HepG2 (cell line): ENCODE results near the gene KRT34. TPM values are rescaled to one million over a fixed set of nuclear protein-coding genes. Genes with fewer than 3 reads are reported as not detected.

Experiments used
- ATAC-seq: fragments of 200-7000 bp; cut with Tn5 transposase; 3 replicates; pipeline ENCODE4 v1.9.1; 2020; ENCODE audit warnings: mild to moderate bottlenecking, moderate library complexity
- BruUV-seq: library from RNA; stranded (reverse); fragments of 400-500 nt; replicated peaks from 2 replicates; lab custom pipeline; 2021; lab: Mats Ljungman, UMichigan
- CTCF ChIA-PET: fragments of 300-600 bp; formaldehyde crosslinking; extraction: SDS; loops from one replicate; lab custom pipeline; 2021; ENCODE audit warnings: low total read pairs, inconsistent platforms, low intra/inter-chr PET ratio; lab: Yijun Ruan, JAX
- POLR2A ChIA-PET: fragments of 350-600 bp; sonication (Branson Sonifier 250); formaldehyde crosslinking; loops from one replicate; lab custom pipeline; 2020; ENCODE audit warnings: antibody characterized with exemption, inconsistent platforms; lab: Yijun Ruan, JAX
- DNase-seq: peaks from one replicate; pipeline ENCODE4 v3.0.0-alpha.2; 2015; ENCODE audit warnings: low spot score
- FAIRE-seq: peaks from 3 replicates; lab custom pipeline; 2011; peaks lifted over from hg19 to GRCh38; lab: Jason Lieb, UNC
- H2AFZ ChIP-seq: one replicate; pipeline ENCODE4 v1.6.1; 2011; ENCODE audit warnings: low read length, inconsistent platforms
- H3K27ac ChIP-seq: fragments of 300-600 bp; 3 replicates; pipeline ENCODE4 v1.8.0; 2011; ENCODE audit warnings: mixed run types, mild to moderate bottlenecking, mixed read lengths, low read length, inconsistent platforms; ENCODE audit not compliant: insufficient read depth; ENCODE audit errors: extremely low read length
- H3K27me3 ChIP-seq, 2 experiments: fragments of 200-600 bp in 1 of 2; 2 replicates in 1 of 2; 3 replicates in 1 of 2; pipeline versions ENCODE4 v1.6.0 to v1.8.0; 2011; ENCODE audit warnings: low read length in 2 of 2, mild to moderate bottlenecking in 2 of 2, moderate library complexity in 2 of 2, inconsistent platforms in 1 of 2; ENCODE audit not compliant: insufficient read depth in 2 of 2, control insufficient read depth in 1 of 2
- H3K36me3 ChIP-seq, 2 experiments: fragments of 200-600 bp in 1 of 2; replicated peaks in 1 of 2; 2 replicates in 1 of 2; 3 replicates in 1 of 2; pipeline versions ENCODE4 v1.5.1 to v1.8.0; 2011; ENCODE audit warnings: low read length in 2 of 2, inconsistent platforms in 1 of 2; ENCODE audit not compliant: insufficient read depth in 2 of 2, control insufficient read depth in 1 of 2
- H3K4me1 ChIP-seq: 2 replicates; pipeline ENCODE4 v1.5.1; 2012; ENCODE audit warnings: low read length, inconsistent platforms; ENCODE audit not compliant: insufficient read depth
- H3K4me2 ChIP-seq: 2 replicates; pipeline ENCODE4 v1.6.0; 2011; ENCODE audit warnings: low read depth, low read length, inconsistent platforms
- H3K4me3 ChIP-seq, 3 experiments: fragments of 200-600 bp in 1 of 3; sonication (generic), shearing (Covaris generic) in 1 of 3; replicated peaks in 1 of 3; 2 replicates each; pipeline ENCODE4 v1.5.1; 2011 to 2016; ENCODE audit warnings: low read length in 3 of 3, inconsistent platforms in 2 of 3, low read depth in 2 of 3, mild to moderate bottlenecking in 2 of 3, control low read depth in 1 of 3, mixed read lengths in 1 of 3; ENCODE audit not compliant: insufficient read depth in 1 of 3
- H3K79me2 ChIP-seq: one replicate; pipeline ENCODE4 v1.6.1; 2011; ENCODE audit warnings: low read length, inconsistent platforms; ENCODE audit not compliant: insufficient read depth
- H3K9ac ChIP-seq: 2 replicates; pipeline ENCODE4 v1.6.0; 2011; ENCODE audit warnings: mild to moderate bottlenecking, low read depth, low read length, inconsistent platforms; ENCODE audit not compliant: insufficient read depth
- H3K9me3 ChIP-seq: 2 replicates; pipeline ENCODE4 v1.5.1; 2012; ENCODE audit warnings: mild to moderate bottlenecking, low read length
- H4K20me1 ChIP-seq: 2 replicates; pipeline ENCODE4 v1.6.0; 2011; ENCODE audit warnings: inconsistent platforms, mild to moderate bottlenecking, low read length, moderate library complexity; ENCODE audit not compliant: insufficient read depth
- EED ChIP-seq: sonication (generic); formaldehyde crosslinking; IDR thresholded peaks from 2 replicates; pipeline ENCODE4 v1.5.0; 2020; ENCODE audit warnings: mild to moderate bottlenecking, missing genetic modification reagents
- ELK4 ChIP-seq: sonication (generic); formaldehyde crosslinking; IDR thresholded peaks from 2 replicates; pipeline ENCODE4 v1.9.0; 2021; ENCODE audit warnings: missing genetic modification reagents, borderline replicate concordance
- GATAD1 ChIP-seq: IDR thresholded peaks from 2 replicates; pipeline ENCODE4 v1.6.1; 2016; ENCODE audit warnings: missing genetic modification reagents, missing compliant biosample characterization
- MLLT10 ChIP-seq: sonication (generic); formaldehyde crosslinking; IDR thresholded peaks from 2 replicates; pipeline ENCODE4 v1.4.0; 2020; ENCODE audit warnings: missing genetic modification reagents
- MTF1 ChIP-seq: sonication (generic); formaldehyde crosslinking; IDR thresholded peaks from 2 replicates; pipeline ENCODE4 v1.5.0; 2020; ENCODE audit warnings: missing genetic modification reagents
- REPIN1 ChIP-seq: sonication (generic); formaldehyde crosslinking; IDR thresholded peaks from 2 replicates; pipeline ENCODE4 v1.8.0; 2022; ENCODE audit warnings: missing genetic modification reagents, low read depth, mild to moderate bottlenecking, borderline replicate concordance
- RFXAP ChIP-seq: sonication (generic); formaldehyde crosslinking; IDR thresholded peaks from 2 replicates; pipeline ENCODE4 v1.4.0; 2020; ENCODE audit warnings: missing genetic modification reagents, borderline replicate concordance
- SMYD3 ChIP-seq: sonication (generic); formaldehyde crosslinking; IDR thresholded peaks from 2 replicates; pipeline ENCODE4 v1.8.1; 2023; ENCODE audit warnings: mild to moderate bottlenecking, missing genetic modification reagents
- SRF ChIP-seq: IDR thresholded peaks from 2 replicates; pipeline ENCODE4 v1.6.1; 2011; ENCODE audit warnings: mild to moderate bottlenecking, low read depth, low read length, moderate library complexity
- ZBTB3 ChIP-seq: sonication (generic); formaldehyde crosslinking; IDR thresholded peaks from 2 replicates; pipeline ENCODE4 v1.4.0; 2020; ENCODE audit warnings: low read depth, mild to moderate bottlenecking, moderate library complexity, missing genetic modification reagents, borderline replicate concordance
- ZBTB46 ChIP-seq: sonication (generic); formaldehyde crosslinking; IDR thresholded peaks from 2 replicates; pipeline ENCODE4 v1.4.0; 2020; ENCODE audit warnings: mild to moderate bottlenecking, missing genetic modification reagents, borderline replicate concordance
- ZMYM4 ChIP-seq: sonication (generic); formaldehyde crosslinking; IDR thresholded peaks from 2 replicates; pipeline ENCODE4 v1.8.1; 2023; ENCODE audit warnings: mild to moderate bottlenecking, missing genetic modification reagents
- ZNF362 ChIP-seq: sonication (generic); formaldehyde crosslinking; IDR thresholded peaks from 2 replicates; pipeline ENCODE4 v1.4.0; 2020; ENCODE audit warnings: missing genetic modification reagents, mild to moderate bottlenecking, borderline replicate concordance
- ZNF577 ChIP-seq: sonication (generic); formaldehyde crosslinking; IDR thresholded peaks from 2 replicates; pipeline ENCODE4 v1.4.0; 2020; ENCODE audit warnings: mild to moderate bottlenecking, low read depth, missing genetic modification reagents, borderline replicate concordance
- WGBS: methylation state at CpG from one replicate; pipeline ENCODE4 v1.1.6; 2017; ENCODE audit warnings: low lambda C conversion rate; 5-methylcytosine and 5-hydroxymethylcytosine counted together
- in situ Hi-C: cut with HindIII; loops from 2 replicates; pipeline ENCODE4 v1.10.0; 2017; ENCODE audit warnings: low pct_unique_long_range_greater_than_20kb; ENCODE audit not compliant: extremely low pct_ligation_motif_present
- intact Hi-C: fragments of 100-400 bp; cut with micrococcal nuclease; formaldehyde crosslinking; loops from one replicate; pipeline ENCODE4 v1.10.0; 2022; ENCODE audit not compliant: unreplicated experiment
- polyA plus RNA-seq, 8 experiments: library from polyadenylated mRNA; depleted of rRNA in 3 of 8; stranded (reverse) in 7 of 8; unstranded in 1 of 8; fragments of >200 nt; fragmentation: Illumina TruSeq in 4 of 8; extraction: Trizol in 4 of 8; gene quantifications; 2 replicates each; pipeline versions ENCODE4 v1.2.1 to v1.2.3, GENCODE V29; 2011 to 2016; ENCODE audit warnings: low read depth in 4 of 8, missing spikeins in 1 of 8, mixed read lengths in 1 of 8; ENCODE audit not compliant: insufficient read depth in 1 of 8
- total RNA-seq, 5 experiments: library from RNA; depleted of rRNA; stranded (reverse); fragments of >200 nt; fragmentation: Illumina TruSeq; extraction: Trizol; gene quantifications; 2 replicates each; pipeline ENCODE4 v1.2.3, GENCODE V29; 2016; ENCODE audit warnings: low read depth in 1 of 5

KRT34 gene
- total and polyA plus RNA-seq, 2 of the 13 experiments (the other 11 are each of a cell fraction or from before 2014, with no cell fraction given) = not detected

- Histone ChIP-seq H3K4me2 (no peak overlapping the region), H3K27me3 (peaks cover 0 to 7% of the 10 kb centered on the region in 2 experiments; a peak in 3 of 5 replicates), H3K4me1 (no peaks in the 10 kb centered on the region), H3K4me3 (no peak overlapping the region), H4K20me1 (no peaks in the 10 kb centered on the region), H3K9ac (no peak overlapping the region), H3K9me3 (no peaks in the 10 kb centered on the region), H3K79me2 (no peaks in the 10 kb centered on the region), H2AFZ (no peak overlapping the region), H3K36me3 (no peaks in the 10 kb centered on the region), H3K27ac (no peak overlapping the region)
- intact Hi-C loops (no loop called here), in situ Hi-C loops (no loop called here)
- DNase-seq = no peak
- WGBS = 31% methylated on average over 7 of the region's 7 CpGs
- no peak for FAIRE-seq
- BruUV-seq = no TSS peak
- CTCF ChIA-PET = no interaction called here
- POLR2A ChIA-PET = no interaction called here
- no peak for ATAC-seq
- TF ChIP-seq SMYD3 (CRISPR knock-in tag) (no peak), RFXAP (CRISPR knock-in tag) (no peak), ZNF362 (CRISPR knock-in tag) (no peak), ELK4 (no peak), REPIN1 (CRISPR knock-in tag) (no peak), ZBTB3 (CRISPR knock-in tag) (no peak), SRF (no peak), MLLT10 (CRISPR knock-in tag) (no peak), ZNF577 (CRISPR knock-in tag) (no peak), GATAD1 (no peak), ZMYM4 (CRISPR knock-in tag) (no peak), MTF1 (CRISPR knock-in tag) (no peak), ZBTB46 (no peak), EED (no peak)
Measured at GRCh38 chr17:41347869-41348760, 34.0 kb downstream of the KRT34 start.
